Measurements from ENCODE around the gene TM4SF18.

The TM4SF18 gene

DNA sequence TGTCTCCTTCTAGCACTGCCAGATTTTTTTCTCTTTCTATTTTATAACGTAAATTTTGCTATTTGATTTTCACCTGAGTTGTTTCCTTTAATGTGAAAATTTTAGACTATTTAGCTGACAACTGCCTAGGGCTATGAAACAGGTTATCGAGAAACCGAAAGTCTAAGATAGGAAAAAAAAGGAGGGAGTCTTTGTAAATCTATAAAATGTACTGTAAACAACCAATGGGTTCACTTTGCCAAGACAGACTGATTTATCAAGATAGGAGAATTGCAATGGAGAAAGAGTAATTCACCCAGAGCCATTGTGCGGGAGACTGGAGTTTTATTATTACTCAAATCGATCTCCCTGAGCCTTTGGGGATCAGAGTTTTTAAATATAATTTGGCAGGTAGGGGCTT lies 50.0 kb downstream of the TM4SF18 start:
- DNase-seq (ENCODE audit: low read depth), result no peak

DNA sequence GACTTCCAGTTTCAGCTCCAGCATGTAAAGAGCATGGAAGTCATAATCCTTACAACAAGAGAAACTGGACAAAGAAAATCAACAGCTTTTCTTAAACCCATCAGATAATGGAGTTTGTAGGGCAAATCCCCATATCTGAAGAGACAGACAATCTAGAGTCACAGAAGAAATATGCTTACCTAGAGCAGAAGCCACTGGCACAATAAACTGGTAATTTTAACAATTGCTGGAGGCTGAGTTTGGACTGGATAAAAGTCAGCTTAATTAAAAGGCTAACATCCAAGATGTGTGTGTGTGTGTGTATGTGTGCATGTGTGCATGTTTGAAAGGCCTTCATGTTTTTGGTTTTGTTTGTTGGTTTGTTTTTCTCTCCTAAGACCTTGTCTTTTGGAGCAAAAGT lies 50.6 kb downstream of the TM4SF18 start:
- no peak for DNase-seq (ENCODE audit: low read depth)

DNA sequence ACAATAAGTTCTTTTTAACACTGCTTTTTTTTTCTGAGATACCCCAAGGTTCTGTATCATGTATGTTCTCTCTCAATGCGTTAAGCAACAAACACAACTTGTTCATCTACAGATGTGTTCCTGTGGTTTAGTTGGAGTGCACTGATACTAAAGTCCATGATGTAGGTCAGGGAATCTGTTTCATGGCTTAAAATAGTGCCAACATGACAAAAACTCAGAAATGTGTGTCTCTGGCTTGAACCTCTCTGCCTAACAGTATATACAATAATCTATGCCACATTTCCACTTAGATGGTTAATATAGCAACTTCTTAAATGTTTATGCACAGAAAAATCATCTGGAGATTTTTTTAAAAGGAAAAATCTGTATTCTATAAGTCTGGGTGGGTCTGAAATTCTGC lies 51.1 kb downstream of the TM4SF18 start:
- DNase-seq (ENCODE audit: low read depth), result no peak

DNA sequence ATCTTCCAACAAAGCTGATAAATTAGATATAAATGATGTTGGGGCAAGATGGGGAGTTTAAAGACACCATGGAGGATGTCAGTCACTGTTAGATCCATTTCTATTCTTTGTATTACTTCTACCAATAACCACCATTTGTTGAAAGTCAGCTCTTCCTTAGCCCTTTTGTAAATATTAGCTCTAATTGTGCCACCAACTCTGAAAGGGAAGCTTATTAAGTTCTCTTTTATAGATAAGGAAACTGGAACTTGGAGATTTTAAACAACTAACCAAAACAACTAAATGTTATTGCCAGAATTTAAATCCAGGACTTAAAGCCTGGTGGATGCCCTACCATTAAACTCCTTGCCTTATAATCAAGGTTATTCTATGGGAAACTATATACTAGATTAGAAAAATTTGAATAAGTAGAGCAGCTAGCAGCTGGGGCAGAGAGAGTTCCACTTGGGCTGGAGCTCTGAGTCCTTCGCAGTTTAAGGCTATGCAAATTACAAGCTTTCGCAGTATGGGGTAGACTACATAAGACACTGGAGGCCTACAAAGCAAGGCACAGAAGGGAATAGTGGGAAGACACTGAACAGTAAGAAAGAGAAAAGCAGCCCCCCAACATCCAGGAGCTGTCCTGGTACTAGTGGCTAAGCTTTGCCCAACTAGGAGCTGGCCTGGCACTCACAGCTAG lies 52.6 kb downstream of the TM4SF18 start:
- no peak for DNase-seq (ENCODE audit: low read depth)

GRCh38 chr3:149278911-149279310 lies 54.5 kb downstream of the TM4SF18 start:
- DNase-seq (ENCODE audit: low read depth), result no peak

DNA sequence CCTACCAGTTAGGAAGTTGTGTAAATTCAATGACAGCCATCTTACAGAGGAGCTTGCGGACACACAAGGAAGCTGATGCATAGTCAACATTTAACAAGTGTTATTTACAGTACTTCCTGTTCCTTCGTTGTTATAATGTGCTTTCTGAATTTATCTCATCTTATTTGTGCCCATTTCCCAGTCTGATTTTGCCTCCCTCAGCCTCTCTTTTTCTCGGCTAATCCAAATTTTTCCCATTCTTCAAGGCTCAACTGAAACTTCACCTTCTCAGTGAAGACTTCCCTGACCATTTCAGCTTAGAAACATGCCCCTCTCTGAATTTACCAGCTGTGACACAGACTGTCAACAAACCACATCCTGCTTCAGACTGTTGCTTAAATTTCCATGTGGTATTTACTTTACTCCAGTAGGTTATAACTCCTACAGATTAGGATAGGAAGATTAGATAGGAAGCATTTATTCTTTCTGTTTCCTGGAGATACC lies 56.1 kb downstream of the TM4SF18 start:
- no peak for DNase-seq (ENCODE audit: low read depth)

GRCh38 chr3:149276619-149277018 lies 56.8 kb downstream of the TM4SF18 start:
- DNase-seq (ENCODE audit: low read depth), result no peak

DNA sequence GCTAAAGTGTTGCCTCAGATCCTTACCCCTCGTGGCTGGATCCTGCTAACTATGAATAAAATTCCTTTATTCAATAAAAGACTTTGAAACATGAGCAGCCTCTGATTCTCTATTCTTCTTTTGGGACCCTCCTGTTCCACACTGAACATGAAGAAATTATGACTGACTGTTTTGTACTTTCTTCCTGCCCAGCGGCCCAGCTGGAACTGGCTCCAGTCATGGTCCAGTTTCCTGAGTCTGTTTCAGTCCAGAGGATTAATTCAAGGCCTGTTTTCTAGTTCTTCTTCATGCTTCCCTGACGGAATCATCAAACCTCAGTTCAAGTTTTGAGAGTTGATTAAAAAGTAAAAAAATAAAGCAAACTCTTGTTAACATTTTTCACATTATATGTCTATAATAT lies 59.2 kb downstream of the TM4SF18 start:
- DNase-seq (ENCODE audit: low read depth), result no peak

DNA sequence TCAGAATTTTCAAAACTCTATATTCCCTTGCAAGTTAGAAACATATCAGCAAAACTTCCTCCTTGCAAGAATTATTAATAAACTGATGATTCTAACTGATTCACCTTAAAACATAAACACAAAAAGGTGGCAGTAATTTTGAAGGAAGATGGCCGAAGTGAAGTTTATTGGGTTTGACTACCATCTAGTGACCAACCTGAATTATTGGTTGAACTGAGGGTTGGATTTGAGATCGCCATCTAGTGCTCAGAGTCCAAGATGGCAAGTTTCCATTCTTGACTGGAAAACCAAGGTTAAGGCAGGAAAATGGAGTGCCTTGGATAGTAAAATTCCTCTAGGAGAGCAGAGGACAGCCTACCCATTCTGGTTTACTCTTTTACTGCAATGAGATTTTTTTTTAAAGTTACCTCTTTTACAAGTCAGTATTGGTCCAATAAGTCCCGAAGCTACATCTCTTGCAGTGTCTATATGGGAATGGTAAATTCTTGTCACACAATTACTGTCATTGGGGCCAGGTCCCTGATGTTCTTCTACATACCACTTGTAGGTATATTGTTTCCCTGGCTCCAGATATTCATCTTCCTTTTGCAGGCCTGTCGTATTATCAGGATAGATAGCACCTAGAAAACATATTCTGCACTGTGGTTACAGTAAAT lies 60.2 kb downstream of the TM4SF18 start:
- peak; percentile 40 for DNase-seq (ENCODE audit: low read depth)

- no peak for DNase-seq (ENCODE audit: low read depth)
Measured at GRCh38 chr3:149271669-149272068, 61.8 kb downstream of the TM4SF18 start.

GRCh38 chr3:149270180-149270579 lies 63.3 kb downstream of the TM4SF18 start:
- DNase-seq (ENCODE audit: low read depth), result no peak

- no peak for DNase-seq (ENCODE audit: low read depth)
Measured at GRCh38 chr3:149269687-149270086, 63.7 kb downstream of the TM4SF18 start.

Measured in GM04503 (cell line).